H1 (cell line): ENCODE results near the gene ENDOG. TPM values are rescaled to one million over a fixed set of nuclear protein-coding genes. Genes with fewer than 3 reads are reported as not detected.

Experiments
- CTCF ChIA-PET: fragments of 300-600 bp; sonication (Branson Sonifier 250); formaldehyde crosslinking; loops from one replicate; lab custom pipeline; 2021; ENCODE audit not compliant: partially characterized antibody; lab: Charles Lee
- POLR2A ChIA-PET: fragments of 300-600 bp; sonication (Branson Sonifier 250); formaldehyde crosslinking; loops from one replicate; lab custom pipeline; 2021; ENCODE audit warnings: inconsistent platforms; ENCODE audit not compliant: partially characterized antibody; lab: Charles Lee
- DNase-seq, 2 experiments: peaks; one replicate each; pipeline versions ENCODE4 v3.0.0 to v3.0.0-alpha.2; 2010 to 2022; ENCODE audit warnings: low spot score in 2 of 2, low read depth in 1 of 2, mixed read lengths in 1 of 2
- FAIRE-seq: peaks from 2 replicates; lab custom pipeline; 2011; peaks lifted over from hg19 to GRCh38; lab: Jason Lieb, UNC
- H2AFZ ChIP-seq: 2 replicates; pipeline ENCODE4 v1.8.1; 2012; ENCODE audit warnings: low read length, inconsistent platforms
- H2AK5ac ChIP-seq: 2 replicates; pipeline ENCODE4 v1.6.1; 2013; ENCODE audit warnings: low read depth, low read length
- H2BK120ac ChIP-seq: replicated peaks from 2 replicates; pipeline ENCODE3; 2013; ENCODE audit warnings: low read depth, low read length, inconsistent platforms
- H2BK12ac ChIP-seq: 2 replicates; pipeline ENCODE4 v1.6.1; 2013; ENCODE audit warnings: low read depth, low read length
- H2BK15ac ChIP-seq: 2 replicates; pipeline ENCODE4 v1.6.1; 2013; ENCODE audit warnings: low read length
- H2BK20ac ChIP-seq: 2 replicates; pipeline ENCODE4 v1.6.1; 2013; ENCODE audit warnings: low read length
- H2BK5ac ChIP-seq: 2 replicates; pipeline ENCODE4 v1.6.1; 2013; ENCODE audit warnings: low read depth, low read length
- H3K14ac ChIP-seq: 2 replicates; pipeline ENCODE4 v1.6.1; 2013; ENCODE audit warnings: inconsistent platforms; ENCODE audit not compliant: insufficient read length
- H3K18ac ChIP-seq: 2 replicates; pipeline ENCODE4 v1.6.1; 2013; ENCODE audit warnings: low read length; ENCODE audit errors: extremely low read depth
- H3K23ac ChIP-seq: 2 replicates; pipeline ENCODE4 v1.6.1; 2013; ENCODE audit warnings: inconsistent platforms; ENCODE audit not compliant: insufficient read length
- H3K23me2 ChIP-seq: 2 replicates; pipeline ENCODE4 v1.6.1; 2013; ENCODE audit warnings: low read depth, low read length
- H3K27ac ChIP-seq: 2 replicates; pipeline ENCODE4 v1.6.1; 2011; ENCODE audit warnings: low read depth, low read length, inconsistent platforms
- H3K27me3 ChIP-seq, 4 experiments: replicated peaks in 1 of 4; 1 replicate in 1 of 4; 2 replicates in 3 of 4; pipeline versions ENCODE4 v1.6.1 to v1.8.1; 2011 to 2013; ENCODE audit warnings: low read length in 3 of 4, mild to moderate bottlenecking in 3 of 4, inconsistent platforms in 2 of 4, mixed read lengths in 2 of 4, moderate library complexity in 1 of 4; ENCODE audit not compliant: control insufficient read depth in 3 of 4, insufficient read depth in 3 of 4; ENCODE audit errors: extremely low read depth in 1 of 4
- H3K36me3 ChIP-seq, 4 experiments: 2 replicates each; pipeline versions ENCODE4 v1.6.1 to v1.8.1; 2011 to 2013; ENCODE audit warnings: mild to moderate bottlenecking in 4 of 4, low read length in 3 of 4, moderate library complexity in 2 of 4, control low read depth in 1 of 4, inconsistent platforms in 1 of 4; ENCODE audit not compliant: insufficient read depth in 4 of 4, control insufficient read depth in 2 of 4
- H3K4ac ChIP-seq: replicated peaks from 2 replicates; pipeline ENCODE3; 2013; ENCODE audit warnings: low read length, low read depth, mixed read lengths, inconsistent platforms; ENCODE audit not compliant: insufficient read length
- H3K4me1 ChIP-seq, 4 experiments: replicated peaks in 1 of 4; 1 replicate in 1 of 4; 2 replicates in 3 of 4; pipeline versions ENCODE4 v1.6.1 to v1.8.1; 2011 to 2013; ENCODE audit warnings: low read length in 3 of 4, inconsistent platforms in 2 of 4, mixed read lengths in 1 of 4; ENCODE audit not compliant: insufficient read depth in 4 of 4, control insufficient read depth in 3 of 4
- H3K4me2 ChIP-seq, 2 experiments: 2 replicates each; pipeline versions ENCODE4 v1.6.1 to v1.8.1; 2011 to 2013; ENCODE audit warnings: low read depth in 2 of 2, low read length in 2 of 2, control low read depth in 1 of 2, inconsistent platforms in 1 of 2, mild to moderate bottlenecking in 1 of 2; ENCODE audit not compliant: insufficient read depth in 1 of 2
- H3K4me3 ChIP-seq, 4 experiments: fragments of 200-600, 300-600 bp in 1 of 4; sonication (generic), shearing (Covaris generic), sonication (Bioruptor Twin) in 1 of 4; 2 replicates each; pipeline versions ENCODE4 v1.5.1 to v1.8.1; 2011 to 2016; ENCODE audit warnings: low read length in 4 of 4, low read depth in 3 of 4, control low read depth in 2 of 4, inconsistent platforms in 2 of 4, mild to moderate bottlenecking in 2 of 4, mixed read lengths in 1 of 4, moderate library complexity in 1 of 4; ENCODE audit not compliant: insufficient read depth in 2 of 4; ENCODE audit errors: extremely low read depth in 1 of 4
- H3K56ac ChIP-seq: replicated peaks from 2 replicates; pipeline ENCODE3; 2013; ENCODE audit warnings: low read depth, mild to moderate bottlenecking, mixed read lengths, low read length, inconsistent platforms; ENCODE audit not compliant: insufficient read length
- H3K79me1 ChIP-seq: 2 replicates; pipeline ENCODE4 v1.6.1; 2013; ENCODE audit warnings: low read depth, low read length, control low read depth
- H3K79me2 ChIP-seq, 2 experiments: 2 replicates each; pipeline versions ENCODE4 v1.6.1 to v1.8.1; 2012 to 2013; ENCODE audit warnings: low read length in 2 of 2, mild to moderate bottlenecking in 2 of 2, inconsistent platforms in 1 of 2; ENCODE audit not compliant: insufficient read depth in 2 of 2, control insufficient read depth in 1 of 2
- H3K9ac ChIP-seq, 4 experiments: replicated peaks in 1 of 4; 1 replicate in 1 of 4; 2 replicates in 3 of 4; pipeline versions ENCODE4 v1.6.1 to v1.8.1; 2011 to 2013; ENCODE audit warnings: low read depth in 3 of 4, low read length in 3 of 4, control low read depth in 2 of 4, mild to moderate bottlenecking in 2 of 4, moderate library complexity in 2 of 4, inconsistent platforms in 1 of 4; ENCODE audit errors: extremely low read depth in 1 of 4
- H3K9me3 ChIP-seq, 2 experiments: 2 replicates each; pipeline versions ENCODE4 v1.6.1 to v1.8.1; 2012 to 2013; ENCODE audit warnings: mild to moderate bottlenecking in 2 of 2, moderate library complexity in 2 of 2, control low read depth in 1 of 2, inconsistent platforms in 1 of 2, low read depth in 1 of 2, low read length in 1 of 2, mixed read lengths in 1 of 2; ENCODE audit not compliant: insufficient read depth in 2 of 2
- H4K20me1 ChIP-seq, 2 experiments: replicated peaks in 1 of 2; 2 replicates each; pipeline versions ENCODE3 to v1.8.1; 2011 to 2013; ENCODE audit warnings: inconsistent platforms in 2 of 2, low read length in 2 of 2, mild to moderate bottlenecking in 1 of 2; ENCODE audit not compliant: insufficient read depth in 2 of 2, control insufficient read depth in 1 of 2
- H4K5ac ChIP-seq: 2 replicates; pipeline ENCODE4 v1.6.1; 2013; ENCODE audit warnings: low read length, low read depth, mixed read lengths, inconsistent platforms; ENCODE audit not compliant: insufficient read length
- H4K8ac ChIP-seq: 2 replicates; pipeline ENCODE4 v1.8.0; 2013; ENCODE audit warnings: mild to moderate bottlenecking, moderate library complexity, low read length, inconsistent platforms; ENCODE audit not compliant: insufficient read depth; ENCODE audit errors: extremely low read depth
- H4K91ac ChIP-seq: replicated peaks from 2 replicates; pipeline ENCODE3; 2013; ENCODE audit warnings: low read length, mixed read lengths, inconsistent platforms; ENCODE audit not compliant: insufficient read length
- CHD2 ChIP-seq: IDR thresholded peaks from 2 replicates; pipeline ENCODE4 v1.6.1; 2012; ENCODE audit warnings: low read length, improper control_type of control experiment
- NANOG ChIP-seq: IDR thresholded peaks from 2 replicates; pipeline ENCODE4 v1.6.1; 2011; ENCODE audit warnings: low read length, low read depth, mild to moderate bottlenecking, inconsistent platforms; ENCODE audit not compliant: insufficient read depth, poor library complexity, severe bottlenecking
- SIN3A ChIP-seq, 2 experiments: IDR thresholded peaks in 1 of 2; conservative IDR thresholded peaks in 1 of 2; 2 replicates each; pipeline ENCODE4 v1.6.1; 2011 to 2012; ENCODE audit warnings: low read length in 2 of 2, improper control_type of control experiment in 1 of 2, low read depth in 1 of 2, mild to moderate bottlenecking in 1 of 2
- WGBS, 2 experiments: shearing (Covaris generic) in 1 of 2; methylation state at CpG; one replicate each; pipeline versions ENCODE4 v1.1.6 to v1.1.7; 2013 to 2015; ENCODE audit warnings: low lambda C conversion rate in 2 of 2, mixed read lengths in 2 of 2, inconsistent platforms in 1 of 2, low coverage in 1 of 2, missing lambda C conversion rate in 1 of 2; ENCODE audit not compliant: insufficient replicate concordance in 2 of 2, insufficient coverage in 1 of 2, insufficient read length in 1 of 2; ENCODE audit errors: extremely low coverage in 1 of 2, missing lambda C conversion rate in 1 of 2; 5-methylcytosine and 5-hydroxymethylcytosine counted together
- polyA plus RNA-seq, 7 experiments: library from polyadenylated mRNA; depleted of rRNA in 3 of 7; stranded (reverse) in 5 of 7; unstranded in 2 of 7; fragments of >200 nt in 5 of 7; fragments of 200-250 nt in 2 of 7; gene quantifications; 1 replicate in 5 of 7; 2 replicates in 1 of 7; 4 replicates in 1 of 7; pipeline versions ENCODE4 v1.2.1 to v1.2.3, GENCODE V29; 2011 to 2013; ENCODE audit warnings: missing spikeins in 2 of 7, mixed read lengths in 2 of 7
- total RNA-seq: library from RNA; stranded (reverse); fragmentation: NEBNext Ultra II Directional; extraction: Animal tissue kit (Norgen Biotek cat#: 25700); gene quantifications from 2 replicates; pipeline ENCODE4 v1.2.1, GENCODE V29; 2021

ENDOG gene
- total and polyA plus RNA-seq, 2 of the 8 experiments (the other 6 are each of a cell fraction or from before 2014, with no cell fraction given) = 17.5 to 23.4 TPM

DNA sequence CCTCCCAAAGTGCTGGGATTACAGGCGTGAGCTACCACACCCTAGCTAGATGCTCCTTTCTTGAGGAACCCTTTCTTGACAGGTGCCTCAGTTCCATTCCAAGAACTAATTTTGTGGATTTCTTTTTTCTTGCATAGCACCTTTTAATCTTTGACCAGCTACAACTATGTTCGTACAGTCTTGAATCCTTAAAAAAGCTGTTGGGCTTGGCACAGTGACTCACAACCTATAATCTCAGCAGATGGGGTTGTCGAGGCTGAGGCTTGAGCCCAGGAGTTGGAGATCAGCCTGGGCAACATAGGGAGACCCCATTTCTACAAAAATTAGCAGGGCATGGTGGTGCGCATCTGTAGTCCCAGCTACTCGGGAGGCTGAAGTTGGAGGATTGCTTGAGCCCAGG, 45.3 kb upstream of the ENDOG start:
- ChIA-PET POLR2A (interaction anchor here (0.9 to 3.4 kb wide), 7 partner anchors 9 to 164 kb away, joined by 3 to 20 read pairs (median 4); partner anchors contain the start of genes ENDOG and ZDHHC12), CTCF (interaction anchor here (0.7 to 3.4 kb wide), 8 partner anchors 9 to 155 kb away, joined by 3 to 18 read pairs (median 4); partner anchors contain the start of gene TBC1D13)
- Histone ChIP-seq H2BK20ac (no peak overlapping the region), H3K14ac (no peak overlapping the region), H3K9me3 (no peaks in the 10 kb centered on the region), H3K9ac (no peak overlapping the region), H3K4me1 (peaks cover 0 to 3% (median 1%) of the 10 kb centered on the region in 4 experiments; a peak in 3 of 7 replicates), H2BK15ac (no peak overlapping the region), H4K8ac (no peak overlapping the region), H3K27ac (no peak overlapping the region), H3K23ac (no peak overlapping the region), H3K4me2 (peak overlapping the region in 1 of 2 experiments; percentile 98; a peak in 1 of 4 replicates), H3K79me1 (peaks cover 3% of the 10 kb centered on the region; the same call in 1 of the 2 replicates), H4K91ac (no peak overlapping the region), H2BK120ac (no peak overlapping the region), H3K23me2 (peaks cover 12% of the 10 kb centered on the region; the same call in 1 of the 2 replicates), H2AFZ (no peak overlapping the region), H3K36me3 (no peaks in the 10 kb centered on the region; a peak in 1 of 8 replicates), H3K4ac (no peak overlapping the region), H3K27me3 (no peaks in the 10 kb centered on the region), H2BK5ac (no peak overlapping the region), H4K20me1 (peaks cover 0 to 2% of the 10 kb centered on the region in 2 experiments), H2BK12ac (no peak overlapping the region), H3K56ac (no peak overlapping the region), H4K5ac (no peak overlapping the region), H2AK5ac (no peak overlapping the region), H3K4me3 (no peak overlapping the region), H3K79me2 (peaks cover 0 to 12% of the 10 kb centered on the region in 2 experiments; a peak in 2 of 4 replicates), H3K18ac (no peak overlapping the region)
- 87% methylated on average over 5 of the region's 5 CpGs; no CpG with 5 or more reads in 1 of the 2 experiments for WGBS, 2 experiments
- FAIRE-seq (no peak), DNase-seq (no peak)
- TF ChIP-seq SIN3A (conservative IDR thresholded peaks at IDR 0.05 in 1 of 2, IDR thresholded peaks at IDR 0.05 in 1 of 2; ENCODE audit: low read depth in 1 of 2, low read length in 2 of 2) (no peak), NANOG (no peak), CHD2 (no peak)
